Neutrophil (primary cell): ENCODE data around the gene RALGAPA2.

Experiments used
- H3K27ac ChIP-seq: fragments of 200-600 bp; sonication (generic); 2 replicates; pipeline ENCODE4 v1.5.1; 2016; ENCODE audit warnings: mild to moderate bottlenecking, moderate library complexity
- H3K27me3 ChIP-seq: fragments of 200-600 bp; sonication (generic); 2 replicates; pipeline ENCODE4 v1.6.0; 2016; ENCODE audit warnings: mild to moderate bottlenecking
- H3K36me3 ChIP-seq: fragments of 200-600 bp; sonication (generic); 2 replicates; pipeline ENCODE4 v1.5.1; 2017
- H3K4me1 ChIP-seq, 2 experiments: fragments of 200-600 bp in 1 of 2; sonication (generic) in 1 of 2; 1 replicate in 1 of 2; 2 replicates in 1 of 2; pipeline versions ENCODE4 v1.5.1 to v1.6.1; 2013 to 2016; ENCODE audit warnings: low read depth in 1 of 2, low read length in 1 of 2, mild to moderate bottlenecking in 1 of 2, moderate library complexity in 1 of 2; ENCODE audit not compliant: control insufficient read depth in 1 of 2, insufficient read depth in 1 of 2
- H3K4me3 ChIP-seq, 2 experiments: fragments of 200-600 bp in 1 of 2; sonication (generic) in 1 of 2; 1 replicate in 1 of 2; 2 replicates in 1 of 2; pipeline ENCODE4 v1.5.1; 2013 to 2016; ENCODE audit warnings: low read depth in 1 of 2, low read length in 1 of 2, mild to moderate bottlenecking in 1 of 2, moderate library complexity in 1 of 2
- H3K9me3 ChIP-seq: fragments of 200-600 bp; sonication (generic); 2 replicates; pipeline ENCODE4 v1.5.1; 2016
- TF ChIP-seq, protein P1 (sequence below): fragments of 200-600 bp; sonication (generic); IDR thresholded peaks from 2 replicates; pipeline ENCODE4 v1.5.1; 2016; ENCODE audit warnings: antibody characterized with exemption

Gene RALGAPA2

DNA sequence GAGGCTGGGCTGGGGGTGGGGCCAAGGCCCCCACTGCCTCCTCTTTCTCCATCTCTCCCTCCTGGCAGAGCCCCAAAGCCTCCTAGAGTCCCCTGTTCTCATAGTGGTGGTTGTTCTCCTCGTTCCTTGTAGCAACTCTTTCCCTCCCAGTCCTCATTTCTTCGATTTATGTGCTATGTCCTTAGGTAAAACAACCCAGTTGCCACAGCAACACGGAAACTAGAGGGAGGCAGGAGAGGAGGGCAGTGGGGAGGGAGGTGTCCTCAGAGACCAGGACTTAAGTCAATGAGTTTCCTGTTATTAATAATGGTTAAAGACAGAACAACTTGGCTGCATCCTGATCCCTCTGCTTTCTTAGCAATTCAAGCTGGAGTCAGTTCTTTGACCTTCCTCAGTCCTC lies 183.6 kb downstream of the RALGAPA2 start:
- no peaks in the 10 kb centered on the region for H3K4me1 ChIP-seq

DNA sequence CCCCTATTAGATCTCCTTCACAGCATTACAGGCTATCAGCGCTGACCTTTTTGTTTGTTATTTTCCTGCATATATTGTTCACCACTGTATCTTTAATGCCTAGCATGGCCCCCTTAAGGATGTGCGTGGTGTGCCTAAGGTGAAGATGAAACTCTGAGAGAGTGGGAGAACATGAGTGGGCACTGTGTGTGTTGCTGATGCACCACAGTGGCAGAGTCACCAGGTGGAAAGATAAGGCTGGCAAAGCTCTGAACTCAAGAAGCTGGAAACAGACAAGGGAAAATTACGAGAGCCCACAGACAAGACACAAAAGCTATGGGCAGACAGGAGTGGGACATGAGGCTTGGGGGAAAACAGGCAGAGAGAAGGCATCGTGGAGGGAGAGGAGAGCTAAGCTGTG lies 184.8 kb downstream of the RALGAPA2 start:
- H3K4me3 ChIP-seq: no peak overlapping the region
- H3K27me3 ChIP-seq: no peaks in the 10 kb centered on the region
- TF ChIP-seq, protein P1, sequence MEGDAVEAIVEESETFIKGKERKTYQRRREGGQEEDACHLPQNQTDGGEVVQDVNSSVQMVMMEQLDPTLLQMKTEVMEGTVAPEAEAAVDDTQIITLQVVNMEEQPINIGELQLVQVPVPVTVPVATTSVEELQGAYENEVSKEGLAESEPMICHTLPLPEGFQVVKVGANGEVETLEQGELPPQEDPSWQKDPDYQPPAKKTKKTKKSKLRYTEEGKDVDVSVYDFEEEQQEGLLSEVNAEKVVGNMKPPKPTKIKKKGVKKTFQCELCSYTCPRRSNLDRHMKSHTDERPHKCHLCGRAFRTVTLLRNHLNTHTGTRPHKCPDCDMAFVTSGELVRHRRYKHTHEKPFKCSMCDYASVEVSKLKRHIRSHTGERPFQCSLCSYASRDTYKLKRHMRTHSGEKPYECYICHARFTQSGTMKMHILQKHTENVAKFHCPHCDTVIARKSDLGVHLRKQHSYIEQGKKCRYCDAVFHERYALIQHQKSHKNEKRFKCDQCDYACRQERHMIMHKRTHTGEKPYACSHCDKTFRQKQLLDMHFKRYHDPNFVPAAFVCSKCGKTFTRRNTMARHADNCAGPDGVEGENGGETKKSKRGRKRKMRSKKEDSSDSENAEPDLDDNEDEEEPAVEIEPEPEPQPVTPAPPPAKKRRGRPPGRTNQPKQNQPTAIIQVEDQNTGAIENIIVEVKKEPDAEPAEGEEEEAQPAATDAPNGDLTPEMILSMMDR: no peak
- H3K27ac ChIP-seq: no peak overlapping the region
- H3K9me3 ChIP-seq: no peaks in the 10 kb centered on the region
- H3K4me1 ChIP-seq: no peaks in the 10 kb centered on the region
- H3K36me3 ChIP-seq: peaks cover 90% of the 10 kb centered on the region

More for the DNA sequence above, 183.6 kb downstream of the RALGAPA2 start:
- peaks cover 79% of the 10 kb centered on the region for H3K36me3 ChIP-seq
- no peak overlapping the region for H3K4me3 ChIP-seq
- H3K27me3 ChIP-seq: no peaks in the 10 kb centered on the region
- no peaks in the 10 kb centered on the region for H3K9me3 ChIP-seq
- TF ChIP-seq, protein P1: no peak
- H3K27ac ChIP-seq: no peak overlapping the region

DNA sequence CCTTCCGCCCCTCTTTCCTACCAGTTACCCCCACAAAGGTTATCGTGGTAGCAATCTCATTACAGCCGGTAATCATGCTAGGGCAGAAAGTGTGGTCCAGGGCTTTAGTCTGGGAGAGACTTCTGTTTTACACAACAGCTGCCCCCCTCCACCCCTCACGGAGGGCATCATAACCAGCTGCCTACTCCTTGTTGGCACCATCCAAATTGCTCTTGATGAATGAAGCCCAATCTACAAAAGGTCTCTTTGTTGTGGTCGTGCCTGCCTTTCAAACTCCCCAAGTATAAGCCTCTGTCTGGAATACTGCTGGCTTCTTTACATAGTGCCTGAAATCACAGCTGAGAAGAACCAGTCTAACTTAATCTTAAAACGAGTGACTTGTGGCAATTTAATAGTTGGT lies 186.7 kb downstream of the RALGAPA2 start:
- no peak overlapping the region for H3K4me3 ChIP-seq
- H3K27me3 ChIP-seq: no peaks in the 10 kb centered on the region
- no peaks in the 10 kb centered on the region for H3K9me3 ChIP-seq
- peaks cover 93% of the 10 kb centered on the region for H3K36me3 ChIP-seq
- H3K4me1 ChIP-seq: no peaks in the 10 kb centered on the region
- no peak overlapping the region for H3K27ac ChIP-seq
- TF ChIP-seq, protein P1: no peak

DNA sequence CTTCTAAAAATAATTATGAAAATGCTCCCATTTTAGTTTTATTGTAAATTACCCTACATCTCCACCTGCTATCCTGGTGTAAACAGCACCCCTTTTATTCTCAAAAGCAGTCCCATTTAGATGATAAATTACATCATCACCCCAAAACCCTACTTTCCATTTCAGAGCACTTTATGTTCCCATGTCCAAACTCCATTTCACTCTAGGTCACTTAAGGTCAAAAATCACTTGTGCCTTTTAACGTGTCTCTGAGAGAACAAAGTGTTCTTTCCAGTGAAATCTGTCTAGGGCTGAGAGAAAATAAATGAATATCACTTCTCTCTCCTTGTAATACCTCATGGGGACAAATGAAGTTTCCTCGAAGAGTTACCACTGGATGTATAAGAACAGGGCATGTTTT lies 187.2 kb downstream of the RALGAPA2 start:
- TF ChIP-seq, protein P1: no peak
- Histone ChIP-seq H3K9me3 (no peaks in the 10 kb centered on the region), H3K27ac (no peak overlapping the region), H3K4me1 (no peaks in the 10 kb centered on the region), H3K36me3 (peaks cover 93% of the 10 kb centered on the region), H3K4me3 (no peak overlapping the region), H3K27me3 (no peaks in the 10 kb centered on the region)

DNA sequence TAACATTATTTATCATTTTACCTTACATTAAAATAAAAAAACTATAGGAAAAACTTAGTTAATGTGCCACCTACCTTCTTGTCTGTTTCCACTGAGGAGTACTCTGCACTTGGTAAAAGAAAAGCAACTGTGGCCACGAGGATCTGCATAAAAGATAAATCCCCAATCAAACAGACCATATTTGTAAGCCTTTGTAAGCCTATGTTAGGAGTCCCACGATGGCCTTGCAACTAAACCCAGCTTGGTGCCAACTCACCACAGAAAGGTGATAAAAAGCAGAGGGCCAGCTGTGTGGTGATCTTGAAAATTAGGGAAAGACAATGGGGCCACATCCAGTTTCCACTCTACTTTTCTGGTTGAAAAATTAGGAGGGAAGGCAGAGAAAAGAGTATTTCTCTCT lies 187.7 kb downstream of the RALGAPA2 start:
- no peaks in the 10 kb centered on the region for H3K4me1 ChIP-seq
- no peak overlapping the region for H3K4me3 ChIP-seq
- H3K9me3 ChIP-seq: no peaks in the 10 kb centered on the region
- TF ChIP-seq, protein P1: no peak
- no peaks in the 10 kb centered on the region for H3K27me3 ChIP-seq
- H3K27ac ChIP-seq: no peak overlapping the region
- peaks cover 93% of the 10 kb centered on the region for H3K36me3 ChIP-seq

DNA sequence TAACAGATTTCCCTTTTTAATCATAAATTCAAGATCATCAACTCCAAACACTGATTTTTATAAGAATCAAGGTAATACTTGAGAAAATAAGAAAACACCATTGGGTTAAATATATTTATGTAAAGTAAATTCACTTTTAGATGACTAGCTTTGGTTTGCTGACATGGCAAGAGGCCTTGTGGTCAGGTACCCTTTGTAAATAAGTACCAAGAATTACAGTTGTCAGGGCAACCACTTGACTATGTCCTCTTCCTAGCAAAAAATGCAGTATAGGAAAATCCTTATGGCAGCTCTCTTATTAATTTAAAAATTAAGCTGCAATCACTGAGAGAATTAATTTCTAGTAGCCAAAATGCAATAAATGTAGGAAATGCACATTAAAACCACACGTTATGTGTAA lies 190.7 kb downstream of the RALGAPA2 start:
- Histone ChIP-seq H3K9me3 (no peaks in the 10 kb centered on the region), H3K4me3 (no peak overlapping the region), H3K36me3 (peaks cover 90% of the 10 kb centered on the region), H3K27me3 (no peaks in the 10 kb centered on the region), H3K27ac (no peak overlapping the region), H3K4me1 (no peaks in the 10 kb centered on the region)
- TF ChIP-seq, protein P1: no peak
